Measurements from ENCODE around the gene MCF2L2. TPM values are rescaled to one million over a fixed set of nuclear protein-coding genes. Genes with fewer than 3 reads are reported as not detected.
A peak's percentile ranks its signal among the peaks of the same experiment; 100 is the strongest.
"Not testable (repeated sequence)": the region's sequence is repeated elsewhere in the genome, so short reads cannot be mapped to it uniquely, and the experiment has no call there.

Gene MCF2L2, protein sequence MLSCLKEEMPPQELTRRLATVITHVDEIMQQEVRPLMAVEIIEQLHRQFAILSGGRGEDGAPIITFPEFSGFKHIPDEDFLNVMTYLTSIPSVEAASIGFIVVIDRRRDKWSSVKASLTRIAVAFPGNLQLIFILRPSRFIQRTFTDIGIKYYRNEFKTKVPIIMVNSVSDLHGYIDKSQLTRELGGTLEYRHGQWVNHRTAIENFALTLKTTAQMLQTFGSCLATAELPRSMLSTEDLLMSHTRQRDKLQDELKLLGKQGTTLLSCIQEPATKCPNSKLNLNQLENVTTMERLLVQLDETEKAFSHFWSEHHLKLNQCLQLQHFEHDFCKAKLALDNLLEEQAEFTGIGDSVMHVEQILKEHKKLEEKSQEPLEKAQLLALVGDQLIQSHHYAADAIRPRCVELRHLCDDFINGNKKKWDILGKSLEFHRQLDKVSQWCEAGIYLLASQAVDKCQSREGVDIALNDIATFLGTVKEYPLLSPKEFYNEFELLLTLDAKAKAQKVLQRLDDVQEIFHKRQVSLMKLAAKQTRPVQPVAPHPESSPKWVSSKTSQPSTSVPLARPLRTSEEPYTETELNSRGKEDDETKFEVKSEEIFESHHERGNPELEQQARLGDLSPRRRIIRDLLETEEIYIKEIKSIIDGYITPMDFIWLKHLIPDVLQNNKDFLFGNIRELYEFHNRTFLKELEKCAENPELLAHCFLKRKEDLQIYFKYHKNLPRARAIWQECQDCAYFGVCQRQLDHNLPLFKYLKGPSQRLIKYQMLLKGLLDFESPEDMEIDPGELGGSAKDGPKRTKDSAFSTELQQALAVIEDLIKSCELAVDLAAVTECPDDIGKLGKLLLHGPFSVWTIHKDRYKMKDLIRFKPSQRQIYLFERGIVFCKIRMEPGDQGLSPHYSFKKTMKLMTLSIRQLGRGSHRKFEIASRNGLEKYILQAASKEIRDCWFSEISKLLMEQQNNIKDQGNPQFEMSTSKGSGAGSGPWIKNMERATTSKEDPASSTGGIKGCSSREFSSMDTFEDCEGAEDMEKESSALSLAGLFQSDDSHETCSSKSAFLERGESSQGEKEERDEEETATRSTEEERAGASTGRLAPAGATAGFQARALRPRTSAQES
- total RNA-seq (2014; rRNA removed; shearing (Covaris generic)): 0.15 TPM in 1 of 2 replicates, not detected in the other

DNA sequence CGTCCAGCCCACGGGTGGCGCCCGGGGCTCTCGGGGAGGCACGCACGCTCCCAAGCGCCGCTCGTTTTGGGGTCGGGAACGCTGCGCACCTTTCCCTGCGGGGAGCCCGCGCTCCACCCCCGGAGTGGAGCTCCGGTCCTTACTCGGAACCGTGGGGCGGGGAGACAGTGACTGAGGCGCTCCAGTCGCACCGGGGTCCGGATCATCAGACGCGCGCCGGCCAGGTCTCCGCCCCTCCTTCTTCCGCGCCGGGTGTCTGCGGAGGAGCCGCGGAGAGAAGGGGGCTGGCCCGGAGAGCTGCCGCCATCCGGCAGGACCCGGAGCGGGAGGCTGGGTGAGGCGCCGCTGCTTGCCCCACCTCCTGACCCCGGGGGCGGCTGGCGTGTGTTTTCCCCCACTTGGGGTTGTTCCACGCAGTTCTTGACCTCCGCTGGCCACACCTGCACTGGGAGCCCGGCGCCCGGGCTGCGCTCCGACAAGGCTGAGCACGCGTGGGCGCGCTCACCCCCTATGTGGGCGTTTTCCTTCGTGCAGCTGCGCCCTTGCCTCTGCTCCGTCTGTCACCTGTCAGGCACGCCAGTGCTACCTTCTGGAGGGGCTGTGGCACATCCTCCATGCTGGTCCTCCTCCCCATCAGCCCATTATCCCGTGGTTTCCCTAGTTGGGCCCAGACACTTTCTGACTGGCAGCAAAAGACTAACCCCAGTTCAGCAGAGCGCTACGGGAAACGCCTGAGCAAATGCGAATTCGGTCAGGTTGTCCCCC, at the start of gene MCF2L2:
MCF2L2 (minus strand) TSS at position 173 of the 765 bp plus-strand sequence. CDS start 642 bp downstream, outside the sequence.
- peak; percentile 30 for DNase-seq (ENCODE audit: low read depth)

- no peak for DNase-seq (ENCODE audit: low read depth)
These were observed 49.5 kb upstream of the MCF2L2 start for GRCh38 chr3:183477801-183478456.

DNA sequence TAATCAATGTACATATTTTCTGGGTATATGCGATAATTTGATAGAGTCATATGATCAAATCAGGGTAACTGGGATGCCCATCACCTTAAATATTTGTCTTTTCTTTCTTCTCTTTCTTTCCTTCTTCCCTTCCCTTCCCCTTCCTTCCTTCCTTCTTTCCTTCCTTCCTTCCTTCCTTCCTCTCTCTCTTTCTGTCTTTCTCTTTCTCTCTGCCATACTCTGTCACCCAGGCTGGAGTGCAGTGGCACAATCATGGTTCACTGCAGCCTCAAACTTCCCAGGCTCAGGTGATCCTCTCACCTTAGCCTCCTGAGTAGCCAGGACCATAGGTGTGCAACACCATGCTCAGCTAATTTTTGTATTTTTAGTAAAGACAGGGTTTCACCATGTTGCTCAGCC, 47.3 kb upstream of the MCF2L2 start:
- not testable (repeated sequence) for DNase-seq (ENCODE audit: low read depth)

DNA sequence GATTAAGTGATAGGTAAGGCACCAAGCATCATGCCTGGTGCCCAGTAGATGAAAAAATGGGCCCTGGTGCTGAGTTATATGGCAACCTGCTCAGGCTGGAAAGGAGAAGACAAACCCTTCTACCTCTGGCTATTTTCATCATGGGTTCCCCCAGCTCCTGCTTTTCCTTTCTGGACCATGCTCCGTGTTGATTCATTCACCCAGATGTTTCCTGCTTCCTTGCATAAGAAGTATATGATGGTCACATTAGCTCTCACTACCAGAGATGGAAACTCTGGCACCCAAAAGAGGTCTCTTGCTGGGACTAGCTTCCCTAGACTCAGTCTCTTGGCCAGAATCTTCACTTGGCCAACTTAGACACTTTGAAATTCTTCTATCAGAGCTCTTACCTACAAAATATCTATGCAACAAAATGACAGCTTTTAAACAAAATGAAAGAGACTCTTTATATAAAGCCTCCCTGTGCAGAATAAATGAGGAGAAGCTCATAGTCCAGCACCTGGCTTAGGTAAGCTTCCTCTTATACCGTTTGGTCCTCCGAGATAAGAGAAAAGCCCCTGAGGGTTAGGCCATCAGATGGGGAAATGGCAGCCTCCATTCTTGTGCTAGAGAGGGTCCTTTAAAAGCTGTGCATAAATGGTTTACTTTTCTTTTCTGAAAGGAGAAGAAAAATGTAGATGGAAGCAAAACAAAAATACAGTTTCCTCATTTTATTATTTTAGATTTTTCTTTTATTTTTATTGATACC, 46.8 kb upstream of the MCF2L2 start:
- no peak for DNase-seq (ENCODE audit: low read depth)

GRCh38 chr3:183473969-183474368, 45.5 kb upstream of the MCF2L2 start:
- no peak for DNase-seq (ENCODE audit: low read depth)

- no peak for DNase-seq (ENCODE audit: low read depth)
These were observed 43.7 kb upstream of the MCF2L2 start for GRCh38 chr3:183472155-183472554.

DNA sequence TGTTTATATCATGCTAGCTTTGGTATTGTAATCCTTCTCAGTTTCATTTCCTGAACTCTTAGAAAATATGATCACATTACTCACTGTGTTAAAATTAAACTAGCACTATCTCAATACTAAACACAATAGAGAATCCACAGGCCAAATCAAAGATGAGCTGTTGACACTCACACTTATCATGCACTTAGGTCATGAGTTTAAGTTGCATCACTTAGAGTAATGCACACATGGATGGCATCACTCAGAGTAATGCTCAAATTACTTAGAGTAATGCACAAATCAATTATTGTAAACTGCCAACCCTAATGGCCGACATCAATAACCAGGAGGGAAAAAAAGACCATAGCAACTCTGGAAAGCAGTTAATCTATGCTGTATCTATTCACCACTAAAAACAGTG, 40.0 kb upstream of the MCF2L2 start:
- no peak for DNase-seq (ENCODE audit: low read depth)

- no peak for DNase-seq (ENCODE audit: low read depth)
These were observed 38.2 kb upstream of the MCF2L2 start for GRCh38 chr3:183466575-183466974.

- not testable (repeated sequence) for DNase-seq (ENCODE audit: low read depth)
These were observed 37.3 kb upstream of the MCF2L2 start for GRCh38 chr3:183465710-183466109.

- DNase-seq (ENCODE audit: low read depth): no peak
These were observed 36.1 kb upstream of the MCF2L2 start for GRCh38 chr3:183464480-183464879.

- peak; percentile 41 for DNase-seq (ENCODE audit: low read depth)
These were observed 31.9 kb upstream of the MCF2L2 start for GRCh38 chr3:183460081-183461055.

DNA sequence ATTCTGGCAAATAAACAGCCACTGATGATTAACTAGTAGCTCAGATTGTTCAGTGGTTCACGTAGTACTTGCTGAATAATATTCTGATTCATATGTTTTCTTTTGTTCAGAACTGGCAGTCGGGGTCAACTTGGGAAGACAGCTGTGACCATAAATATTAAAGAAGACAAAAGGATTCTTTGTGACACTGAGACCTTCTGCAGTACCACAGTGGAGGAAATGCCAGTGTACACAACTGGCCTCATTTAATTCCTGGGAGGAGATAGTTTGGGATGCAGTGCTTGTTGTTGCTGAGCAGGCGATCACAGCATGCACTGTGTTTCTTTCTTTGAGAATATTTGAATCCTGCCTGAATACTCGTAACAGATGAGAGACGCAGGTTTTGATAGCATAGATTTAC, 26.7 kb upstream of the MCF2L2 start:
- peak; percentile 72 for DNase-seq (ENCODE audit: low read depth)

DNA sequence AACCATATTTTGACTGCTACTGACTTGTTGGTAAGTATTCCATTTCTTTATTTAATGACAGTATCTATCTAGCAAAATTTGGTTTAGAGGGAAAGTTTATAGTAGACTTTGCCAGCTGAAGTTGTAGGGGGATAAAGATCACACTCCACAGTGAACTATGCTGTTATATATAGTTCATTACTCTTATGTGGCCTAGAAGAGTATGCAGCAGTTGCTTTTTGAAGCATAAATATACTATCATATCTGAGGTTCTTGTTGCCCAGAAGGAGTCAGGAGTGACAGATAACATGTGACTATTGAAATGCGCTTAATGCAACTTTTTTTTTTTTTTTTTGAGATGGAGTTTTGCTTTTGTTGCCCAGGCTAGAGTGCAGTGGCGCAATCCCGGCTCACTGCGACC, 25.6 kb upstream of the MCF2L2 start:
- DNase-seq (ENCODE audit: low read depth): no peak

GRCh38 chr3:183449791-183450190, 21.4 kb upstream of the MCF2L2 start:
- no peak for DNase-seq (ENCODE audit: low read depth)

- peak; percentile 23 for DNase-seq (ENCODE audit: low read depth)
These were observed 21.0 kb upstream of the MCF2L2 start for GRCh38 chr3:183449391-183449790.

DNA sequence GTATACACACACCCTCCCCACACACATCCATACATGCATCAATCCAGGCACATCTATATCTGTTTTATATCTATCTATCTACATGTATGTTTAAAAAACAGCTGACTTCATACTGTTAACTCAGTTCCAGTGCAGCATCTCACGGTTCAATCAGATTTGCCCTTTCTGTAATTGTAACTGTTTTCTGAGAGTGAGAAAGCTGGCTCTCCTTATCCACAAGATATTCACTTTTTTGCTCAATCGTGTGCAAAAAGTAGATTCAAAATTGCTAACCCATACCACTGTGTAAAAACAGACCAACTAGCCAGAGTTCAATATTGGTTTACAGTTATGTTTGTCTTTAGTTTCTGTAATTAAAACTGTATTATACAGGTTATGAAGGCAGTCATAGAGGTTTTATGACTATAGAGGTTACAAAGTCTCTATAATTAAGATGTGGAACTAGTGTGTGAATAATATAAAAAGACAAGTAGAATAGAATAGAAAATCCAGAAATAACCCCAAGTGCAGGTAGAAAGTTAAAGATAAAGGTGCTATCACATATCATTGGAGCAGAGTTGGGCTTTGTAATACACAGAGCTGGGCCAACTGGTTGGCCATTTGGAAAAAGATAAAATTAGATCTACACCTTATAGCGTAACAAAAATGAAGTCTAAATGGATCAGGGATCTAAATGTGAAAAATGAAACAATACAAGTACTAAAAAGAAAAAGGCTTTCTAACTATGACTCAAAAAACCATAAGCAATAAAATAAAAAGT, 20.1 kb upstream of the MCF2L2 start:
- no peak for DNase-seq (ENCODE audit: low read depth)

- peak; percentile 89 for DNase-seq (ENCODE audit: low read depth)
These were observed 19.0 kb upstream of the MCF2L2 start for GRCh38 chr3:183447206-183448001.
